SK-N-MC (cell line): ENCODE data around the gene SRCAP.

Source experiments
- EZH2 ChIP-seq: fragments of 200-600 bp; sonication (generic); IDR thresholded peaks from one replicate; pipeline ENCODE4 v1.6.1; 2017; ENCODE audit warnings: antibody characterized with exemption
- FOXP2 ChIP-seq: optimal IDR thresholded peaks from 2 replicates; pipeline ENCODE3; 2011; ENCODE audit warnings: mild to moderate bottlenecking, moderate library complexity; ENCODE audit not compliant: insufficient read depth; ENCODE audit errors: extremely low read length, control extremely low read depth
- POLR2AphosphoS5 ChIP-seq: IDR thresholded peaks from 2 replicates; pipeline ENCODE4 v1.6.1; 2012; ENCODE audit warnings: mild to moderate bottlenecking, low read depth, low read length, borderline replicate concordance

DNA sequence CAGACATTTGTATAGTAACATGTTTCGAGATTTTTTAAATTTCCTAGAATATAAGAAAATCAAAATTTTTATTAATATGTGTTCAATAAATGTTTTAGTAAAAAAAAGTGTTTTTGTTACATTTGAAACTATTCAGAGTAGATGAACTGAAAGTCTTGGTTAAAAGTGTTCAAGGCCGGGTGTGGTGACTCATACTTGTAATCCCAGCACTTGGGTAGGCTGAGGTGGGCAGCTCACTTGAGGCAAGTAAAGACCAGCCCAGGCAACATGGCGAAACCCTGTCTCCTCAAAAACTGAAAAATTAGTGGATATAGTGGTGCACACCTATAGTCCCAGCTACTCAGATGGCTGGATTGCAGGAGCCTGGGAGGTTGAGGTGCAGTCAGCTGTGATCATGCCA lies 32.4 kb downstream of the SRCAP start:
- no peak for TF ChIP-seq EZH2
- no peak for TF ChIP-seq POLR2AphosphoS5
- TF ChIP-seq FOXP2 = no peak
